ENCODE results near the gene GPC6. TPM values are rescaled to one million over a fixed set of nuclear protein-coding genes. Genes with fewer than 3 reads are reported as not detected.
A peak's percentile ranks its signal among the peaks of the same experiment; 100 is the strongest.

GPC6 gene
- polyA plus RNA-seq, 2 donors: 0.16 to 0.22 TPM

- no peaks in the 10 kb centered on the region for H3K9me3 ChIP-seq (ENCODE audit: control insufficient read depth in 2 of 2, insufficient read depth in 1 of 2, low read depth in 1 of 2, low read length in 1 of 2)
- no peak overlapping the region for H3K27ac ChIP-seq (ENCODE audit: low read depth in 2 of 2, low read length in 1 of 2)
- H3K36me3 ChIP-seq (ENCODE audit: control insufficient read depth in 2 of 2, insufficient read depth in 2 of 2, low read length in 1 of 2): no peaks in the 10 kb centered on the region
- H3K27me3 ChIP-seq (ENCODE audit: control insufficient read depth in 1 of 2, insufficient read depth in 2 of 2, low read length in 2 of 2): no peaks in the 10 kb centered on the region
- no peaks in the 10 kb centered on the region for H3K4me1 ChIP-seq (ENCODE audit: control insufficient read depth in 2 of 2, insufficient read depth in 2 of 2, low read length in 1 of 2)
- 21 to 35% methylated on average over 2 of the region's 2 CpGs for WGBS, 2 donors
- no peak overlapping the region for H3K4me3 ChIP-seq (ENCODE audit: low read depth in 1 of 2, low read length in 2 of 2)
Observed at GRCh38 chr13:94317063-94317491, 1090.5 kb downstream of the GPC6 start.

- Histone ChIP-seq H3K9me3 (ENCODE audit: control insufficient read depth in 2 of 2, insufficient read depth in 1 of 2, low read depth in 1 of 2, low read length in 1 of 2) (no peaks in the 10 kb centered on the region), H3K27ac (ENCODE audit: low read depth in 2 of 2, low read length in 1 of 2) (no peak overlapping the region), H3K27me3 (ENCODE audit: control insufficient read depth in 1 of 2, insufficient read depth in 2 of 2, low read length in 2 of 2) (no peaks in the 10 kb centered on the region), H3K4me1 (ENCODE audit: control insufficient read depth in 2 of 2, insufficient read depth in 2 of 2, low read length in 1 of 2) (no peaks in the 10 kb centered on the region), H3K4me3 (ENCODE audit: low read depth in 1 of 2, low read length in 2 of 2) (no peak overlapping the region), H3K36me3 (ENCODE audit: control insufficient read depth in 2 of 2, insufficient read depth in 2 of 2, low read length in 1 of 2) (no peaks in the 10 kb centered on the region)
- 90 to 93% methylated on average over 3 of the region's 3 CpGs for WGBS, 2 donors
Observed at GRCh38 chr13:94318418-94318817, 1091.8 kb downstream of the GPC6 start.

- Histone ChIP-seq H3K36me3 (ENCODE audit: control insufficient read depth in 2 of 2, insufficient read depth in 2 of 2, low read length in 1 of 2) (no peaks in the 10 kb centered on the region), H3K4me3 (ENCODE audit: low read depth in 1 of 2, low read length in 2 of 2) (no peak overlapping the region), H3K27me3 (ENCODE audit: control insufficient read depth in 1 of 2, insufficient read depth in 2 of 2, low read length in 2 of 2) (no peaks in the 10 kb centered on the region), H3K27ac (ENCODE audit: low read depth in 2 of 2, low read length in 1 of 2) (no peak overlapping the region), H3K4me1 (ENCODE audit: control insufficient read depth in 2 of 2, insufficient read depth in 2 of 2, low read length in 1 of 2) (no peaks in the 10 kb centered on the region), H3K9me3 (ENCODE audit: control insufficient read depth in 2 of 2, insufficient read depth in 1 of 2, low read depth in 1 of 2, low read length in 1 of 2) (no peaks in the 10 kb centered on the region)
- 95 to 96% methylated on average over 2 of the region's 2 CpGs for WGBS, 2 donors
Observed at GRCh38 chr13:94319501-94319900, 1092.9 kb downstream of the GPC6 start.

GRCh38 chr13:94322925-94323763 is 1096.5 kb downstream of the GPC6 start:
- Histone ChIP-seq H3K4me1 (ENCODE audit: control insufficient read depth in 2 of 2, insufficient read depth in 2 of 2, low read length in 1 of 2) (no peaks in the 10 kb centered on the region), H3K9me3 (ENCODE audit: control insufficient read depth in 2 of 2, insufficient read depth in 1 of 2, low read depth in 1 of 2, low read length in 1 of 2) (no peaks in the 10 kb centered on the region), H3K27me3 (ENCODE audit: control insufficient read depth in 1 of 2, insufficient read depth in 2 of 2, low read length in 2 of 2) (no peaks in the 10 kb centered on the region), H3K4me3 (ENCODE audit: low read depth in 1 of 2, low read length in 2 of 2) (no peak overlapping the region), H3K36me3 (ENCODE audit: control insufficient read depth in 2 of 2, insufficient read depth in 2 of 2, low read length in 1 of 2) (no peaks in the 10 kb centered on the region), H3K27ac (ENCODE audit: low read depth in 2 of 2, low read length in 1 of 2) (no peak overlapping the region)
- 87 to 89% methylated on average over 6 of the region's 6 CpGs for WGBS, 2 donors

- Histone ChIP-seq H3K4me3 (ENCODE audit: low read depth in 1 of 2, low read length in 2 of 2) (no peak overlapping the region), H3K9me3 (ENCODE audit: control insufficient read depth in 2 of 2, insufficient read depth in 1 of 2, low read depth in 1 of 2, low read length in 1 of 2) (no peaks in the 10 kb centered on the region), H3K27me3 (ENCODE audit: control insufficient read depth in 1 of 2, insufficient read depth in 2 of 2, low read length in 2 of 2) (no peaks in the 10 kb centered on the region), H3K4me1 (ENCODE audit: control insufficient read depth in 2 of 2, insufficient read depth in 2 of 2, low read length in 1 of 2) (no peaks in the 10 kb centered on the region), H3K27ac (ENCODE audit: low read depth in 2 of 2, low read length in 1 of 2) (peak overlapping the region; percentile 6 to 27), H3K36me3 (ENCODE audit: control insufficient read depth in 2 of 2, insufficient read depth in 2 of 2, low read length in 1 of 2) (no peaks in the 10 kb centered on the region)
- 69 to 78% methylated on average over 10 of the region's 10 CpGs for WGBS, 2 donors
Observed at GRCh38 chr13:94323764-94324758, 1097.5 kb downstream of the GPC6 start.

- Histone ChIP-seq H3K27me3 (ENCODE audit: control insufficient read depth in 1 of 2, insufficient read depth in 2 of 2, low read length in 2 of 2) (no peaks in the 10 kb centered on the region), H3K36me3 (ENCODE audit: control insufficient read depth in 2 of 2, insufficient read depth in 2 of 2, low read length in 1 of 2) (no peaks in the 10 kb centered on the region), H3K4me3 (ENCODE audit: low read depth in 1 of 2, low read length in 2 of 2) (no peak overlapping the region), H3K4me1 (ENCODE audit: control insufficient read depth in 2 of 2, insufficient read depth in 2 of 2, low read length in 1 of 2) (peaks cover 0 to 2% of the 10 kb centered on the region in 2 donors), H3K27ac (ENCODE audit: low read depth in 2 of 2, low read length in 1 of 2) (peak overlapping the region in 1 of 2 donors; percentile 22), H3K9me3 (ENCODE audit: control insufficient read depth in 2 of 2, insufficient read depth in 1 of 2, low read depth in 1 of 2, low read length in 1 of 2) (no peaks in the 10 kb centered on the region)
- WGBS, 2 donors: 83 to 84% methylated on average over 14 of the region's 14 CpGs
Observed at GRCh38 chr13:94324767-94325540, 1098.3 kb downstream of the GPC6 start.

- peaks cover 0 to 2% of the 10 kb centered on the region in 2 donors for H3K4me1 ChIP-seq (ENCODE audit: control insufficient read depth in 2 of 2, insufficient read depth in 2 of 2, low read length in 1 of 2)
- H3K36me3 ChIP-seq (ENCODE audit: control insufficient read depth in 2 of 2, insufficient read depth in 2 of 2, low read length in 1 of 2): no peaks in the 10 kb centered on the region
- H3K9me3 ChIP-seq (ENCODE audit: control insufficient read depth in 2 of 2, insufficient read depth in 1 of 2, low read depth in 1 of 2, low read length in 1 of 2): no peaks in the 10 kb centered on the region
- no peak overlapping the region for H3K4me3 ChIP-seq (ENCODE audit: low read depth in 1 of 2, low read length in 2 of 2)
- whole genome bisulfite sequencing, 2 donors: 76 to 81% methylated on average over 6 of the region's 6 CpGs
- no peaks in the 10 kb centered on the region for H3K27me3 ChIP-seq (ENCODE audit: control insufficient read depth in 1 of 2, insufficient read depth in 2 of 2, low read length in 2 of 2)
- no peak overlapping the region for H3K27ac ChIP-seq (ENCODE audit: low read depth in 2 of 2, low read length in 1 of 2)
Observed at GRCh38 chr13:94325650-94326049, 1099.0 kb downstream of the GPC6 start.

GRCh38 chr13:94327318-94327717 is 1100.7 kb downstream of the GPC6 start:
- no peaks in the 10 kb centered on the region for H3K9me3 ChIP-seq (ENCODE audit: control insufficient read depth in 2 of 2, insufficient read depth in 1 of 2, low read depth in 1 of 2, low read length in 1 of 2)
- peaks cover 0 to 5% of the 10 kb centered on the region in 2 donors for H3K4me1 ChIP-seq (ENCODE audit: control insufficient read depth in 2 of 2, insufficient read depth in 2 of 2, low read length in 1 of 2)
- no peak overlapping the region for H3K27ac ChIP-seq (ENCODE audit: low read depth in 2 of 2, low read length in 1 of 2)
- no peak overlapping the region for H3K4me3 ChIP-seq (ENCODE audit: low read depth in 1 of 2, low read length in 2 of 2)
- no peaks in the 10 kb centered on the region for H3K27me3 ChIP-seq (ENCODE audit: control insufficient read depth in 1 of 2, insufficient read depth in 2 of 2, low read length in 2 of 2)
- WGBS, 2 donors: 54 to 55% methylated on average over 6 of the region's 6 CpGs
- H3K36me3 ChIP-seq (ENCODE audit: control insufficient read depth in 2 of 2, insufficient read depth in 2 of 2, low read length in 1 of 2): no peaks in the 10 kb centered on the region
